NCI-H187 (cell line): Measurements from ENCODE around the gene FCRL2.
"Not testable (repeated sequence)": the region's sequence is repeated elsewhere in the genome, so short reads cannot be mapped to it uniquely, and the experiment has no call there.

Source experiments
- DNase-seq, 2 experiments: peaks; one replicate each; lab custom pipeline; 2025; lab: John Stamatoyannopoulos, UW

Gene FCRL2

DNA sequence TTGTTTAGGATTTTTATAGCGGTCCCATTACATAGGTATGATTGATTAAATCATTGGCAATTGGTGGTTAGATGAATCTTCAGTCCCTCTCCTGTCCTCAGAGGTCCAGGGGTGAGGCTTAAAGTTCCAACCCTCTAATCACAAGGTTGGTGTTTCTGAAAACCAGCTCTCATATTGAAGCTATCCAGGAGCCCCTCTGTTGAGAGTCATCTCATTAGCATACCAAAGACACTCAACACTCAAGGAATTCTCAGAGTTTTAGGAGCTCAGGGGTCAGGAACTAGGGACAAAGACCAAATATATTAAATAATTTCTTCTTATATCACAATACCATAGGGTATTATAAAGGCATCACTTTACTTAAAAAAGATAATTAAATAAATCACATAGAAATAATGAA lies 23.3 kb downstream of the FCRL2 start:
- no peak for DNase-seq

GRCh38 chr1:157751283-157751682 lies 25.6 kb downstream of the FCRL2 start:
- DNase-seq = no peak

DNA sequence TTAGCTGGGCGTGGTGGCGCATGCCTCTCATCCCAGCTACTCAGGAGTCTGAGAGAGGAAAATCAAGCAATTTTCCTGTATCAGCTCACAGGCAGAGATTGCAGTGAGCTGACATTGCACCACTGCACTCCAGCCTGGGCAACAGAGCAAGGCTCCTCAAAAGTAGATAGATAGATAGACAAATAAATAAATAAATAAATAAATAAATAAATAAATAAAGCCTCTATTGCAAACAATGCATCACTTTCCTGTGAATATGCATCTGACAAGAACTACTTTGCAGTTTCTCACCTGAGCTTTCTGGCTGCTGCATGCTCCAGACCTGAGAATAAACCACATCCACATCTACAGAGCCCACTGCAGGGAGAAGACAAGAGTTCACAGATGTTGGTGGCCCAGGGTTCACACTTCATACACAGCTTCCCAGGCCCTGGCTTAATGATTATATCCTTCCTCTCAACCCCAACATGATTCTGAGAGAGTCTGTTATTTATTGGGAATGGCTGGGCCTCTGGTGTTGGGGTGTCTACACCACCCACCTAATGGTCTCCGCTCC lies 28.6 kb downstream of the FCRL2 start:
- DNase-seq = no peak

- DNase-seq = no peak
These were observed 37.6 kb downstream of the FCRL2 start for GRCh38 chr1:157739229-157739901.

GRCh38 chr1:157735991-157736390 lies 40.9 kb downstream of the FCRL2 start:
- not testable (repeated sequence) for DNase-seq

DNA sequence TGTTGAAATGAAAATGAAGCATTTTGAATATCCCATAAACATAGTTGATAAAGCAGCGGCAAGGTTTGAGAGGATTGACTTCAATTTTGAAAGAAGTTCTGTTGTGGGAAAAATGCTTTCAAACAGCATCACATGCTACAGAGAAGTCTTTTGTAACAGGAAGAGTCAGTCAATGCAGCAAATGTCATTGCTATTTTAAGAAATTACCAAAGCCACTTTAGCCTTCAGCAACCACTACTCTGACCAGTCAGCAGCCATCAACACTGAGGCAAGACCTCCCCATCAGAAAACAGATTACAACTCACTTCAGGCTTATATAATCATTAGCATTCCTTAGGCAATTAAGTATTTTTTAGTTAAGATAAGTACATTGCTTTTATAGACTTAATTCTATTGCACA lies 42.6 kb downstream of the FCRL2 start:
- no peak for DNase-seq

DNA sequence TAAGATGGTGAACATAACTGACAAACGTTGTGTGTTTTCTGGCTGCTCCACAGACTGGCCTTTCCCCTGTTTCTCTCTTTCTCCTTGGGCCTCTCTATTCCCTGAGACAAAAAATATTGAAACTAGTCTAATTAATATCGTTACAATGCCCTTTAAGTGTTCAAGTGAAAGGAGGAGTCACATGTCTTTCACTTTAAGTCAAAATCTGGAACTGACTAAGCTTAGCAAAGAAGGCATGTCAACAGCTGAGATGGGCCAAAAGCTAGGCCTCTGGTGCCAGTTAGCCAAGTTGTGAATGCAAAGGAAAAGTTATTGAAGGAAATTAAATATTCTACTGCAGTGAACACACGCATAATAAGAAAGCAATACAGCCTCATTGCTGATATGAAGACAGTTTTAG lies 44.2 kb downstream of the FCRL2 start:
- no peak for DNase-seq

GRCh38 chr1:157725221-157725577 lies 51.7 kb downstream of the FCRL2 start:
- no peak for DNase-seq

DNA sequence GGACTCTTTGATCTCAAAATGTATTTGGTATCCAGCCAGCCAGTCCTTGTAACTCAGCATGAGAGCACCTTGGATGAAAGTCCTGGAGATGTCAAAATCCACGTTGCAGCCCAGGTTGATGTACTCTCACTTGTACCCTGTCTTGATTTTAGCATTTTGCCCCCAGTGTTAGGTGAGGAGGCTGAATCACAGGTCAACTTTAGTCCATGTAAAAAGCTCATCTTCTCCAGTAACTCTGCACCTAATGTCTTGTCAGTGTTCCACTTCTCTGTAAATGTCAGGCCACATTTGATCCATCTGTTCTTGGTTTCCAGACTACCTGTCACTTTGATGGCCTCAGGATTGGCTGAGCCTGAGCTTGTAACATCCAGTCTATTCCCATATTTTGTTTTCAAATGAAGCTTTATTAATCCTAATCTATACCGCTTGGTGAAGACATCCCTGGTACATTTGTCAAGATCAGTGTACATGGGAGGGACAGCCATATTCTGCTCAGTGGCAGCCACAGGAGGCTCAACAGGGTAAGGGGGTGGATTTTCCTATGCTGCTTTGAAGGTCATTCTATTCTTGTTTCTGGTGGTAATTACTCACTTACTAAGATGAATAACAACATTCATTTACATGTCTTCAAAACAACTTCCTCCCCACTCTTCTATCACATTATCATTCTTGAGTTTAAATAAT lies 52.3 kb downstream of the FCRL2 start:
- DNase-seq = no peak

DNA sequence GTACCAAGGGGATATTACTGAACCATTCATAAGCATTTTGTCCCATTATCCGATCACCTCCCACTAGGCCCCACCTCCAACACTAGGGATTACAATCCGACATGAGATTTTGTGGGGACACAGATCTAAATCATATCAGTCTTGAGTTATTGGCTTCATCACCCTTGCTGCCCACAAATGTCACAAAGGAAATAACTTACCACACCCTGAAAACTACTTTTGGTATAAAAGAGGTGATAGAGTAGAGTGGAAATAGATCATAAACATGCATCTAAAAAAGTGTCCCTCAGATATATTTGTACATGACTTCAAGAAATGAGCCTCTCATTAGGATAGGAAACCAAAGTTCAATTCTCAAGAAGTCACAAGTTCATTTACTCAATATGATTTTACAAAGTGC lies 53.8 kb downstream of the FCRL2 start:
- DNase-seq = no peak

- no peak for DNase-seq
These were observed 54.9 kb downstream of the FCRL2 start for GRCh38 chr1:157721985-157722384.

- DNase-seq = no peak
These were observed 61.2 kb downstream of the FCRL2 start for GRCh38 chr1:157715736-157716135.

- no peak for DNase-seq
These were observed 65.1 kb downstream of the FCRL2 start for GRCh38 chr1:157711802-157712201.

- DNase-seq = no peak
These were observed 72.1 kb downstream of the FCRL2 start for GRCh38 chr1:157704878-157705277.

- DNase-seq = no peak
These were observed 73.0 kb downstream of the FCRL2 start for GRCh38 chr1:157703981-157704380.

DNA sequence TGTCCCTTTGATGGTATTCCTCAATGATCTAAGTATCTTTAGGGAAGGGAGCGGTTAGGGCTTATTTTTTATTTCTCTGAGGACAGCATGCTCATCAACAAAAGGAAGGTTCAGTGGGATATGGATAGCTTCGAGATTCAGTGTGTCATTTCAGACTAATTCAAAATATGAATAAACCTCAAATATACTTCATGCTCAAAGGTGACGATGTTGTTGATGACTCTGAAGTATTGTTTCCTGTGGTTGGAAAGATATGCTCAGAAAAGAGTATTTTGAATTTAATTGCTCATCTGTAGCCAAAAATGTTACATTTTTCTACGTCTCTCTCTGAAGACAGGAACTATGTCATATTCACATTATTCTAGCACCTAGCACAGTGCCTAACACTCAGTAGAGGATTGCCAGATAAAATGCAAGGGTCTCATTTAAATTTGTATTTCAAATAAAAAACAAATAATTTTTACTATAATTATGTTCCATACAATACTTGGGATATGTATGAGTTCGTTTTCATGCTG lies 74.6 kb downstream of the FCRL2 start:
- DNase-seq = no peak

- DNase-seq = no peak
These were observed 76.2 kb downstream of the FCRL2 start, which contains the start of gene FCRL3 for GRCh38 chr1:157700732-157701131. FCRL3 (minus strand) TSS chr1:157700769; CDS start chr1:157700489, 280 bp downstream.

- DNase-seq = no peak
These were observed 76.6 kb downstream of the FCRL2 start for GRCh38 chr1:157700305-157700704.

DNA sequence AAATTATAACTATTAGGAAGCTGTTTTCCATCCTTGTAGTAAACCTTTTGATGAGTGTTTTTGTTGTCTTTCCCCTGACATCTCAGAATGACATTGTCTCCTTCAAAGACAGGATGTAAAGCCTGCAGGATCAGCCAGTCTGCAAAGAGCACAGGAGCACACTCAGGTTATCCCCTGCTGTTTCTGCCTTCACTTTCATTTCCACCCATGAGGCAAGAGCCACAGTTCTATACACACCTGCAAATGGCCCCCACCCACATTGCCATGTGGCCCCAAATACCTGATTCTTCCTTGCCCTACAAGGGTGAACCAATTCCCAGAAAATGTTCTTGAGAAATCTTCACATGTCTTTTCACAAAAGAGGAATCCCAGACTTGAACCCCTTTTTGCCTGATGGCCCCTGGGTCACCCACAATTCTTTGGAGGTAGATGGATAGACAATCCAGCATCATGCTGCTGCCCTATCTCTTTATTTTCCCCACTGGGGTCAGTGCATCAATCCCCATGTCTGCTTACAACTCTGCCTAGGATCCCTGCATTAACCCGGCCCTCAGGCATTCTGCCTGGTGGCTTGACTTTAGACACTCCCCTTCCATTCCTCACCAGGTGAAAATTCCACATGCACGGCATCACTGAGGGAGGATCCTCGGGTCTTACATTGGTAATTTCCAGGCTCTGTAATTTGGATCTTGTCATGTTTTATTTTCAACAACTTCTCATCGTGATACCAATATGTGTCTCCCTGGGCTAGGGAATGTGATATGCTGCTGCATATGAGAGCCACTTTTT lies 79.0 kb downstream of the FCRL2 start:
- DNase-seq = no peak

- DNase-seq = no peak
These were observed 79.8 kb downstream of the FCRL2 start for GRCh38 chr1:157696966-157697628.
